NCI-H2196 treated with DMSO at 0.1 percent for 48 hours (cell line): ENCODE measurements around the gene IBA57.
"Not testable (repeated sequence)": the region's sequence is repeated elsewhere in the genome, so short reads cannot be mapped to it uniquely, and the experiment has no call there.

Source experiments
- DNase-seq: peaks from one replicate; lab custom pipeline; 2025; ENCODE audit not compliant: unreplicated experiment; lab: John Stamatoyannopoulos, UW

The IBA57 gene

GRCh38 chr1:228210712-228211530, 45.3 kb downstream of the IBA57 start:
- DNase-seq: no peak

GRCh38 chr1:228211531-228212414, 46.2 kb downstream of the IBA57 start:
- no peak for DNase-seq

- DNase-seq: no peak
Observed at GRCh38 chr1:228212415-228212965, 46.9 kb downstream of the IBA57 start.

- DNase-seq: peak; percentile 72
Observed at GRCh38 chr1:228212966-228213844, 47.6 kb downstream of the IBA57 start.

GRCh38 chr1:228213917-228214808, 48.6 kb downstream of the IBA57 start:
- DNase-seq: no peak

- no peak for DNase-seq
Observed at GRCh38 chr1:228214921-228215662, 49.5 kb downstream of the IBA57 start.

- no peak for DNase-seq
Observed at GRCh38 chr1:228215663-228216116, 50.1 kb downstream of the IBA57 start.

GRCh38 chr1:228216371-228217320, 51.0 kb downstream of the IBA57 start:
- DNase-seq: no peak

- no peak for DNase-seq
Observed at GRCh38 chr1:228217551-228218344, 52.1 kb downstream of the IBA57 start.

- DNase-seq: no peak
Observed at GRCh38 chr1:228218513-228219244, 53.1 kb downstream of the IBA57 start.

GRCh38 chr1:228219245-228219961, 53.8 kb downstream of the IBA57 start:
- DNase-seq: no peak

- DNase-seq: no peak
Observed at GRCh38 chr1:228219962-228220780, 54.6 kb downstream of the IBA57 start.

- DNase-seq: not testable (repeated sequence)
Observed at GRCh38 chr1:228221097-228221496, 55.5 kb downstream of the IBA57 start.

GRCh38 chr1:228222548-228222947, 56.9 kb downstream of the IBA57 start:
- no peak for DNase-seq
